GM13977 (cell line): Measurements from ENCODE around the gene TWNK.

Experiments used
- DNase-seq: peaks from one replicate; pipeline ENCODE4 v3.0.0; 2012; ENCODE audit warnings: low spot score
- CTCF ChIP-seq: IDR thresholded peaks from 2 replicates; pipeline ENCODE4 v1.5.1; 2012; ENCODE audit warnings: mild to moderate bottlenecking, control low read depth; ENCODE audit not compliant: insufficient read depth; ENCODE audit errors: extremely low read depth, missing control alignments
- in situ Hi-C: fragments of 300-500 bp; cut with MboI; formaldehyde crosslinking; loops from one replicate; pipeline ENCODE4 v1.12.0; 2022; ENCODE audit warnings: low sequenced_read_pairs, low pct_unique_long_range_greater_than_20kb, mixed read lengths, inconsistent platforms; ENCODE audit not compliant: unreplicated experiment

Gene TWNK

GRCh38 chr10:100989088-100989487 lies 1.7 kb downstream of the TWNK start:
- TF ChIP-seq CTCF: no peak
- in situ Hi-C loops: no loop called here
- no peak for DNase-seq

GRCh38 chr10:100993986-100994708 lies 6.8 kb downstream of the TWNK start:
- peak; percentile 30 for TF ChIP-seq CTCF
- no peak for DNase-seq
- in situ Hi-C loops: no loop called here

GRCh38 chr10:100995181-100995580 lies 7.8 kb downstream of the TWNK start:
- TF ChIP-seq CTCF: no peak
- in situ Hi-C loops: no loop called here
- no peak for DNase-seq

GRCh38 chr10:100996678-100997359 lies 9.5 kb downstream of the TWNK start:
- no peak for TF ChIP-seq CTCF
- in situ Hi-C loops: no loop called here
- peak; percentile 82 for DNase-seq

- in situ Hi-C loops: no loop called here
- peak; percentile 82 for TF ChIP-seq CTCF
- DNase-seq: peak; percentile 90
Measured at GRCh38 chr10:100997360-100998182, 10.2 kb downstream of the TWNK start.

- peak; percentile 84 for DNase-seq
- no peak for TF ChIP-seq CTCF
- in situ Hi-C loops: no loop called here
Measured at GRCh38 chr10:100998183-100998990, 11.0 kb downstream of the TWNK start.
